ENCODE measurements around the gene AURKA.
"Not testable (repeated sequence)": the region's sequence is repeated elsewhere in the genome, so short reads cannot be mapped to it uniquely, and the experiment has no call there.

AURKA gene

GRCh38 chr20:56391037-56391436, 978 bp downstream of the AURKA start:
- DNase-seq (ENCODE audit: low read depth) = no peak

GRCh38 chr20:56390396-56390795, 1.6 kb downstream of the AURKA start:
- DNase-seq (ENCODE audit: low read depth) = not testable (repeated sequence)

GRCh38 chr20:56389807-56390206, 2.2 kb downstream of the AURKA start:
- DNase-seq (ENCODE audit: low read depth) = no peak

GRCh38 chr20:56388882-56389281, 3.1 kb downstream of the AURKA start:
- DNase-seq (ENCODE audit: low read depth) = no peak

GRCh38 chr20:56386219-56386618, 5.8 kb downstream of the AURKA start:
- no peak for DNase-seq (ENCODE audit: low read depth)

GRCh38 chr20:56385130-56385529, 6.9 kb downstream of the AURKA start:
- DNase-seq (ENCODE audit: low read depth) = no peak

- DNase-seq (ENCODE audit: low read depth) = no peak
These were observed 8.7 kb downstream of the AURKA start for GRCh38 chr20:56383334-56383733.

GRCh38 chr20:56382696-56383095, 9.3 kb downstream of the AURKA start:
- DNase-seq (ENCODE audit: low read depth) = no peak

GRCh38 chr20:56381501-56381900, 10.5 kb downstream of the AURKA start:
- DNase-seq (ENCODE audit: low read depth) = no peak

- no peak for DNase-seq (ENCODE audit: low read depth)
These were observed 11.6 kb downstream of the AURKA start for GRCh38 chr20:56380375-56380774.

GRCh38 chr20:56378386-56378785, 13.6 kb downstream of the AURKA start:
- DNase-seq (ENCODE audit: low read depth) = no peak

- no peak for DNase-seq (ENCODE audit: low read depth)
These were observed 15.7 kb downstream of the AURKA start for GRCh38 chr20:56376331-56376730.

- DNase-seq (ENCODE audit: low read depth) = no peak
These were observed 18.1 kb downstream of the AURKA start for GRCh38 chr20:56373942-56374341.

GRCh38 chr20:56372850-56373249, 19.2 kb downstream of the AURKA start:
- DNase-seq (ENCODE audit: low read depth) = no peak

- no peak for DNase-seq (ENCODE audit: low read depth)
These were observed 20.0 kb downstream of the AURKA start for GRCh38 chr20:56371977-56372376.

- DNase-seq (ENCODE audit: low read depth) = no peak
These were observed 22.8 kb downstream of the AURKA start for GRCh38 chr20:56369179-56369578.

GRCh38 chr20:56368351-56369134, 23.5 kb downstream of the AURKA start:
- DNase-seq (ENCODE audit: low read depth) = no peak

GRCh38 chr20:56363491-56363890, 28.5 kb downstream of the AURKA start:
- DNase-seq (ENCODE audit: low read depth) = no peak

GRCh38 chr20:56362833-56363413, 29.1 kb downstream of the AURKA start:
- no peak for DNase-seq (ENCODE audit: low read depth)

GRCh38 chr20:56361900-56362299, 30.1 kb downstream of the AURKA start:
- no peak for DNase-seq (ENCODE audit: low read depth)

- no peak for DNase-seq (ENCODE audit: low read depth)
These were observed 31.2 kb downstream of the AURKA start for GRCh38 chr20:56360908-56361205.

- no peak for DNase-seq (ENCODE audit: low read depth)
These were observed 31.7 kb downstream of the AURKA start for GRCh38 chr20:56360133-56360907.

Measured in T follicular helper cell (primary cell).